Neural progenitor cell (in vitro differentiated cells): Measurements from ENCODE around the gene CCDC167.

Source experiments
- CTCF ChIP-seq: fragments of 200-600 bp; sonication (generic); IDR thresholded peaks from 2 replicates; pipeline ENCODE4 v1.5.1; 2017; ENCODE audit warnings: antibody characterized with exemption, mild to moderate bottlenecking
- EZH2 ChIP-seq: fragments of 200-600 bp; sonication (generic); IDR thresholded peaks from 2 replicates; pipeline ENCODE4 v1.6.1; 2017; ENCODE audit warnings: antibody characterized with exemption, mild to moderate bottlenecking, moderate library complexity

GRCh38 chr6:37512400-37513011, 12.8 kb upstream of the CCDC167 start:
- no peak for TF ChIP-seq EZH2
- no peak for TF ChIP-seq CTCF
